Stomach (tissue), 9 donors: ENCODE measurements around the gene DCHS2. TPM values are rescaled to one million over a fixed set of nuclear protein-coding genes. Genes with fewer than 3 reads are reported as not detected.

Experiments
- DNase-seq, 2 donors: peaks; one replicate each; pipeline versions ENCODE4 v3.0.0 to v3.0.0-alpha.2; 2013 to 2019
- H3K27ac ChIP-seq, 5 donors: fragments of 200-600 bp in 4 of 5; sonication (generic) in 4 of 5; one replicate each; pipeline ENCODE4 v1.5.1; 2013 to 2019; ENCODE audit warnings: mild to moderate bottlenecking in 1 of 5, moderate library complexity in 1 of 5
- H3K27me3 ChIP-seq, 3 donors: fragments of 200-600 bp; sonication (generic); one replicate each; pipeline ENCODE4 v1.5.1; 2017 to 2019; ENCODE audit warnings: mixed run types in 1 of 3
- H3K36me3 ChIP-seq, 4 donors: fragments of 200-600 bp; sonication (generic); 1 replicate in 3 of 4; 2 replicates in 1 of 4; pipeline ENCODE4 v1.5.1; 2016 to 2019
- H3K4me1 ChIP-seq, 4 donors: fragments of 200-600 bp; sonication (generic); one replicate each; pipeline ENCODE4 v1.5.1; 2016 to 2019
- H3K4me3 ChIP-seq, 4 donors: fragments of 200-600 bp; sonication (generic) in 3 of 4; one replicate each; pipeline ENCODE4 v1.5.1; 2016 to 2019; ENCODE audit warnings: mild to moderate bottlenecking in 1 of 4
- H3K9me3 ChIP-seq, 4 donors: fragments of 200-600 bp; sonication (generic); one replicate each; pipeline ENCODE4 v1.5.1; 2016 to 2019
- CTCF ChIP-seq, 7 experiments: fragments of 450-650 bp in 4 of 7; fragments of 200-600 bp in 3 of 7; sonication (generic) in 3 of 7; IDR thresholded peaks; one replicate each; pipeline ENCODE4 v1.5.1; 2016 to 2019; ENCODE audit warnings: antibody characterized with exemption in 7 of 7, control low read depth in 2 of 7, mild to moderate bottlenecking in 1 of 7
- EP300 ChIP-seq: sonication (generic); formaldehyde crosslinking; IDR thresholded peaks from one replicate; pipeline ENCODE4 v1.6.1; 2017; ENCODE audit warnings: antibody characterized with exemption
- POLR2A ChIP-seq, 4 donors: fragments of 450-650 bp; IDR thresholded peaks; one replicate each; pipeline ENCODE4 v1.6.1; 2016; ENCODE audit warnings: antibody characterized with exemption in 4 of 4, control low read depth in 2 of 4, mild to moderate bottlenecking in 1 of 4, moderate library complexity in 1 of 4
- POLR2AphosphoS5 ChIP-seq, 3 donors: sonication (generic); formaldehyde crosslinking; IDR thresholded peaks; one replicate each; pipeline ENCODE4 v1.6.1; 2016; ENCODE audit warnings: antibody characterized with exemption in 3 of 3
- WGBS, 5 donors: extraction: QIAGEN DNeasy Blood & Tissue Kit in 3 of 5; methylation state at CpG; one replicate each; pipeline versions ENCODE4 v1.1.5 to v1.1.7; 2013 to 2018; 5-methylcytosine and 5-hydroxymethylcytosine counted together
- intact Hi-C: fragments of 100-400 bp; cut with DNase I; formaldehyde crosslinking; loops from one replicate; pipeline ENCODE4 v1.15.1; 2023; ENCODE audit warnings: low total_unique reads
- polyA plus RNA-seq, 3 donors: library from polyadenylated mRNA; stranded (reverse); fragments of 200-250 nt; gene quantifications; one replicate each; pipeline ENCODE4 v1.2.3, GENCODE V29; 2013
- total RNA-seq, 5 donors: library from RNA; depleted of rRNA; stranded (reverse); fragments of >200 nt; gene quantifications; one replicate each; pipeline versions ENCODE4 v1.1.0 to v1.2.3, GENCODE V29; 2014 to 2016
- donor health status: healthy with polysubstance abuse.
- donor health status: Bipolar disorder and iron deficiency.
- donor health status: healthy.

DCHS2 gene
- total and polyA plus RNA-seq, 8 donors = 0.30 to 9.7 (median 1.5) TPM; not detected in 2

GRCh38 chr4:154348657-154349056, 142.9 kb downstream of the DCHS2 start:
- WGBS, 5 donors = 72 to 80% (median 78%) methylated on average over 3 of the region's 3 CpGs
- no peak overlapping the region for H3K4me3 ChIP-seq
- H3K27ac ChIP-seq = no peak overlapping the region
- no peak for DNase-seq
- intact Hi-C loops = no loop called here
- TF ChIP-seq EP300 = no peak
- no peak for TF ChIP-seq CTCF (IDR thresholded peaks at IDR 0.05)
- TF ChIP-seq POLR2A (IDR thresholded peaks at IDR 0.05) = no peak
- TF ChIP-seq POLR2AphosphoS5 (IDR thresholded peaks at IDR 0.05) = no peak
- no peaks in the 10 kb centered on the region for H3K36me3 ChIP-seq
- H3K27me3 ChIP-seq = no peaks in the 10 kb centered on the region
- no peaks in the 10 kb centered on the region for H3K9me3 ChIP-seq
- H3K4me1 ChIP-seq = no peaks in the 10 kb centered on the region

- Histone ChIP-seq H3K27me3 (no peaks in the 10 kb centered on the region), H3K4me1 (no peaks in the 10 kb centered on the region), H3K36me3 (no peaks in the 10 kb centered on the region), H3K4me3 (no peak overlapping the region), H3K27ac (no peak overlapping the region), H3K9me3 (no peaks in the 10 kb centered on the region)
- no peak for DNase-seq
- 49 to 86% (median 60%) methylated on average over 1 of the region's 1 CpG for WGBS, 5 donors
- intact Hi-C loops = no loop called here
- no peak for TF ChIP-seq POLR2AphosphoS5 (IDR thresholded peaks at IDR 0.05)
- no peak for TF ChIP-seq CTCF (IDR thresholded peaks at IDR 0.05)
- TF ChIP-seq EP300 = no peak
- no peak for TF ChIP-seq POLR2A (IDR thresholded peaks at IDR 0.05)
Measured at GRCh38 chr4:154345359-154345758, 146.2 kb downstream of the DCHS2 start.

GRCh38 chr4:154344686-154345085, 146.9 kb downstream of the DCHS2 start:
- 79 to 88% (median 83%) methylated on average over 6 of the region's 6 CpGs for WGBS, 5 donors
- Histone ChIP-seq H3K27ac (no peak overlapping the region), H3K36me3 (no peaks in the 10 kb centered on the region), H3K4me3 (no peak overlapping the region), H3K9me3 (no peaks in the 10 kb centered on the region), H3K4me1 (no peaks in the 10 kb centered on the region), H3K27me3 (no peaks in the 10 kb centered on the region)
- TF ChIP-seq POLR2A (IDR thresholded peaks at IDR 0.05) (no peak), CTCF (IDR thresholded peaks at IDR 0.05) (no peak), EP300 (no peak), POLR2AphosphoS5 (IDR thresholded peaks at IDR 0.05) (no peak)
- no peak for DNase-seq
- intact Hi-C loops = no loop called here

- H3K4me3 ChIP-seq = no peak overlapping the region
- H3K4me1 ChIP-seq = no peaks in the 10 kb centered on the region
- intact Hi-C loops = no loop called here
- TF ChIP-seq POLR2A (IDR thresholded peaks at IDR 0.05) (no peak), EP300 (no peak), CTCF (IDR thresholded peaks at IDR 0.05) (no peak), POLR2AphosphoS5 (IDR thresholded peaks at IDR 0.05) (no peak)
- no peaks in the 10 kb centered on the region for H3K36me3 ChIP-seq
- H3K9me3 ChIP-seq = no peaks in the 10 kb centered on the region
- DNase-seq = no peak
- 44 to 70% (median 59%) methylated on average over 3 of the region's 3 CpGs for WGBS, 5 donors
- H3K27ac ChIP-seq = no peak overlapping the region
- no peaks in the 10 kb centered on the region for H3K27me3 ChIP-seq
Measured at GRCh38 chr4:154343651-154344050, 147.9 kb downstream of the DCHS2 start.
